HG03039 (cell line): ENCODE results near the gene TMEM120B.

Source experiments
- ATAC-seq: cut with Tn5 transposase; IDR thresholded peaks from one replicate; pipeline ENCODE4 v1.9.1; 2021; ENCODE audit warnings: mild to moderate bottlenecking, moderate library complexity; ENCODE audit not compliant: unreplicated experiment

Gene TMEM120B

GRCh38 chr12:121829250-121829918, 116.8 kb downstream of the TMEM120B start:
- no peak for ATAC-seq

DNA sequence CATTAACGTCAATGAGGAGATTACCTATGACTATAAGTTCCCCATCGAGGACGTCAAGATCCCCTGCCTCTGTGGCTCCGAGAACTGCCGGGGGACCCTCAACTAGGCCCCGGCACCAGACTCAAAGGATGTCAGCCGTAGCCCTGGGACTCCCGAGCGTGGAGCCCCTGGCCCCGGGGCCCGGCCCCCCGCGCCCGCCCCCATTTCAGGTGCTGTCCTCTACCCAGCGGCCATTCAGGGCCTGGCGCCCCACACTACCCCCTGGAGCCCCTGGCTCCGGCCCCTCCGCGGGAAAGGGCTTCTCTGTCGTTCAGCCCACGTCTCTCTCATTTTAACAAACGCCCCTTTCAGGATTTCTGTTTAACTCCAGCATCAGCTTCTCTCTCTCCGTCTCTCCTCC, 117.6 kb downstream of the TMEM120B start:
- no peak for ATAC-seq

- ATAC-seq = no peak
Measured at GRCh38 chr12:121830588-121831265, 118.2 kb downstream of the TMEM120B start.
